ENCODE measurements around the gene RHOF.

The RHOF gene

DNA sequence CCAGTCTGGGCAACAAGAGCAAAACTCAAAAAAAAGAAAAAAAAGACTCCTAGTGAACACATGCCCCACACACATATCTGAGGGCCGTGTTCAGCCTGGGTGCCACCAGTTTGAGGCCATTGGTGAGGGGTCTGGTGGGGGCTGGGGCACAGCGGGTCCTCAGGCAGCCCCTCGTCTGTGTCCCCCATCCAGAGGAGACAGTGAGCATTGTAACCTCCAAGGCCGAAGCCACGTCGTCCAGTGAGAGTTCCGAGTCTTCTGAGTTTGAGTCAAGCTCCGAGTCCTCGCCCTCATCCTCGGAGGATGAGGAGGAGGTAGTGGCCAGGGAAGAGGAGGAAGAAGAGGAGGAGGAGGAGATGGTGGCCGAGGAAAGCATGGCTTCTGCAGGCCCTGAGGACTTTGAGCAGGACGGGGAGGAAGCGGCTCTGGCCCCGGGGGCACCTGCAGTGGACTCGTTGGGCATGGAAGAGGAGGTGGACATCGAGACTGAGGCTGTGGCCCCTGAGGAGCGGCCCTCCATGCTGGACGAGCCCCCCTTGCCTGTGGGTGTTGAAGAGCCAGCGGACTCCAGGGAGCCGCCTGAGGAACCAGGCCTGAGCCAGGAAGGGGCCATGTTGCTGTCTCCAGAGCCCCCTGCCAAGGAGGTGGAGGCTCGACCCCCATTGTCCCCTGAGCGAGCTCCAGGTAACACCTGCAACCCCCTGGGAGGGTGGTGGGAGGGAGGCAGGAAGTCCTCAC, 25.9 kb upstream of the RHOF start:
- no peak for DNase-seq (ENCODE audit: low spot score)

DNA sequence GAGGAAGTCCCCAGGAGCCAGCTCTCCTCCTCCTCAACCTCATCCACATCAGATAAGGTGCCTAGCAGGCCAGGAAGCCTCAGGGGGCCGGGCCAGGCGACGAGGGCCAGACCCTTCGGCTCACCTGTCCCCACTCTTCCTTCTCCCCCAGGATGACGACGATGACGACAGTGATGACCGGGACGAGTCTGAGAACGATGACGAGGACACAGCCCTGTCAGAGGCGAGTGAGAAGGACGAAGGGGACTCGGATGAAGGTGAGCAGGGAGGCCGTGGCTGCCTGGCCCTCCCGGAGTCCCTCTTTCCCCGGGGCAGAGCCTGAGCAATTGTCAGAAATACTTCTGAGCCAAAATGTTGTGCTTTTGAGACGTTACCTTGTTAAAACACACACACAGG, 24.2 kb upstream of the RHOF start:
- FAIRE-seq (no peak), DNase-seq (ENCODE audit: low spot score) (no peak)

More for the DNA sequence above, 25.9 kb upstream of the RHOF start:
- FAIRE-seq, result no peak

DNA sequence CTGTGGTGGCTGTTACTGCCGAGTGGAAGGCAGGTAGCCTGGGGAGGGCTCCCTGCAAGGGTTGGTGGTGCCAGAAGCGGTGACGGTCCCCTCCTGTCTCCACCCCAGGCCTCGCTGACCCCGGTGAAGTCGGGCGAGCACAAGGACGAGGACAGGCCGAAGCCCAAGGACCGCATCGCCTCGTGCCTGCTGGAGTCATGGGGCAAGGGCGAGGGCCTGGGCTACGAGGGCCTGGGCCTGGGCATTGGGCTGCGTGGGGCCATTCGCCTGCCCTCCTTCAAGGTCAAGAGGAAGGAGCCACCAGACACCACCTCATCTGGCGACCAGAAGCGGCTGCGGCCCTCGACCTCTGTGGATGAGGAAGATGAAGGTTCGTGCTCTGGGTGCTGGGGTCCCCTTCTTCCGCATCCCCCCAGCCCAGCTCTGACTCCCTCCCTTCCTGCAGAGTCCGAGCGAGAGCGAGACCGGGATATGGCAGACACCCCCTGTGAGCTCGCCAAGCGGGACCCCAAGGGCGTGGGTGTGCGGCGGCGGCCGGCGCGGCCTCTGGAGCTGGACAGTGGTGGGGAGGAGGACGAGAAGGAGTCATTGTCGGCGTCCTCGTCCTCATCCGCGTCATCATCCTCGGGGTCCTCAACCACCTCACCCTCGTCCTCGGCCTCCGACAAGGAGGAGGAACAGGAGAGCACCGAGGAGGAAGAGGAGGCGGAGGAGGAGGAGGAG, 23.6 kb upstream of the RHOF start:
- no peak for DNase-seq (ENCODE audit: low spot score)
- FAIRE-seq, result no peak

DNA sequence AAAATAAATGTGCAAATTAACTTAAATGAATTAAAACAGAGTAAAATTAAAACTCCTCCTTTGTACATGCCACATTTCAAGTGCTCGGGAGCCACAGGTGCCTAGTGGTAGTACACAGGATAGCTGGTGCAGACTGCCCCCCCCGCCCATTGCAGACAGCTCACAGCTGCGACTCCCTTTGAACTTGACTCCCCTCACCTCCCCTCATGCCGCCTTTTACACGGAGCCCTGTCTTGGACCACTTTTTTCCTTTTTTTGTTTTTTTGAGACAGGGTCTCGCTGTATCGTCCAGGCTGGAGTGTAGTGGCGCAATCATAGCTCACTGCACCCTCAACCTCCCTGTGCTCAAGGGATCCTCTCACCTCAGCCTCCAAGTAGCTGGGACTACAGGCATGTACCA, 21.8 kb upstream of the RHOF start:
- no peak for DNase-seq (ENCODE audit: low spot score)
- FAIRE-seq, result no peak

DNA sequence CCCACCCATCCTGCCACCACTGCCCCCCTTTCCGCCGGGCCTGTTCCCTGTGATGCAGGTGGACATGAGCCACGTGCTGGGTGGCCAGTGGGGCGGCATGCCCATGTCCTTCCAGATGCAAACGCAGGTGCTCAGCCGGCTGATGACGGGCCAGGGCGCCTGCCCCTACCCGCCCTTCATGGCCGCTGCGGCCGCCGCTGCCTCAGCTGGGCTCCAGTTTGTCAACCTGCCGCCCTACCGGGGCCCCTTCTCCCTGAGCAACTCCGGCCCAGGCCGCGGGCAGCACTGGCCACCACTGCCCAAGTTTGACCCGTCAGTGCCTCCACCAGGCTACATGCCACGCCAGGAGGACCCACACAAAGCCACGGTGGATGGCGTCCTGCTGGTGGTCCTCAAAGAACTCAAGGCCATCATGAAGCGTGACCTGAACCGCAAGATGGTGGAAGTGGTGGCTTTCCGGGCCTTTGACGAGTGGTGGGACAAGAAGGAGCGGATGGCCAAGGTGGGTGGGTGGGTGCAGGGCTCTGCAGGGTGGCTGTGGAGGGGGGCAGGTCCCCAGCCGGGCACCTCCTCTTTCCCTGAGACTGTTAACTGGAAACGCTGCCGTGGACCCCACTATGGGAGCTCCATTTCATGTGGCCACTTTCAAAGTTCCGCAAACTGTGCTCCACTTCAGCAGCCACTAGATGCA, 21.1 kb upstream of the RHOF start:
- DNase-seq (ENCODE audit: low spot score) (no peak), FAIRE-seq (no peak)

DNA sequence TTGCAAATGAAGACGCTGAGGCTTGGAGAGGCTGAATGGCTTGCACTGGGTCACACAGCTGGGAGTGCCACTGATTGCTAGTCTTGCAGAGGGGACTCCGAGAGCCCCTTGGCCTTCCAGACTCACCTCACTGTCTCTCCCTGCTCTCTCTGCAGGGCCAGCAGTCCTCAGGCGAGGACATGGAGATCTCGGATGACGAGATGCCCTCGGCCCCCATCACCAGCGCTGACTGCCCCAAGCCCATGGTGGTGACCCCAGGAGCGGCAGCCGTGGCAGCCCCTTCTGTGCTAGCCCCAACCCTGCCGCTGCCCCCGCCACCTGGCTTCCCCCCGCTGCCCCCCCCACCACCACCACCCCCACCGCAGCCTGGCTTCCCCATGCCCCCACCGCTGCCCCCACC, 20.5 kb upstream of the RHOF start:
- DNase-seq (ENCODE audit: low spot score), result no peak
- FAIRE-seq, result no peak

DNA sequence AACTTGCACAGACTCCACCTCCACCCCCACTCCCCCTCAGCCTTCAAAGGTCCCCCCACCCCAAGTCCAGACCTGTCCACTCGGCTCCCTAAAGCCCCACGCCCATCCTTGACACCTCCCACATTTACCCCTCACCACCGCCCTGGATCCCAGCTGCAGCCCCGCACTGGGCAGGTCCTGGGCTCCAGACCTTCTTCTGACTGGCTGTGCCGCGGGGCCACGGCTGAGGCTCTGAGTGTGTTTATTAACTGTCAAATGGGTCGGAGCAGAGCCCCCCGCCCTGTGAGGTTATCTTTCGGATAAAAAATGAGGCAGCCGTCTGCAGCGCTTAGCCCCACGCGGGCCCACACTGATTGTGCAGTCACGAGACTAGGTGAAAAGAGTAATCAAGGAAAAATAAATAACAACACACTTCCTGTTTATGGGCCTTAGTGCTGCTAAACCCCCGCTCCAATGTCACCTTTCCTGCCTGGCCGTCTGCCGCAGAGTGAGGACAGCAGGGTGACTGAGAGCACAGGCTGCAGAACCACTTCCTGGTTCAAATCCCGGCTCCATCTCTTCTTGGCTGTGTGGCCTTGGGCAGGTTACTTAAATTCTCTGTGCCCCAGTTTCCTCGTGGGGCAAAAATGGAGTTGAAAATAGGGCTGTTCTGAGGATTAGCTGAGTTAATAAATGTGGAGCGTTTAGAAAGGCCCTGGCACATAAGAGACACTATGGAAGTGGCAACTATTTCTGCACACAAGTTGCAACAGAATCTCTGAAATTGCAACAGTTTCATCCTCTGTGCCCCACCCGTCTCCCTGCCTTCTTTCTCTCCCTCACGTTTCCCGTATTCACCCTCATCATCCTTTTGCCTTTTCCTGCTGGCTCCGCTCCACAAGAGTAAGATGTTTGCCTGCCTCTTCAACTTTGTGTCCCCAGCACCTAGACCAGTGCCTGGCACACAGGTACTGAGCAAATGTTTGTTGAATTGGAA, 19.7 kb upstream of the RHOF start:
- no peak for DNase-seq (ENCODE audit: low spot score)
- no peak for FAIRE-seq

DNA sequence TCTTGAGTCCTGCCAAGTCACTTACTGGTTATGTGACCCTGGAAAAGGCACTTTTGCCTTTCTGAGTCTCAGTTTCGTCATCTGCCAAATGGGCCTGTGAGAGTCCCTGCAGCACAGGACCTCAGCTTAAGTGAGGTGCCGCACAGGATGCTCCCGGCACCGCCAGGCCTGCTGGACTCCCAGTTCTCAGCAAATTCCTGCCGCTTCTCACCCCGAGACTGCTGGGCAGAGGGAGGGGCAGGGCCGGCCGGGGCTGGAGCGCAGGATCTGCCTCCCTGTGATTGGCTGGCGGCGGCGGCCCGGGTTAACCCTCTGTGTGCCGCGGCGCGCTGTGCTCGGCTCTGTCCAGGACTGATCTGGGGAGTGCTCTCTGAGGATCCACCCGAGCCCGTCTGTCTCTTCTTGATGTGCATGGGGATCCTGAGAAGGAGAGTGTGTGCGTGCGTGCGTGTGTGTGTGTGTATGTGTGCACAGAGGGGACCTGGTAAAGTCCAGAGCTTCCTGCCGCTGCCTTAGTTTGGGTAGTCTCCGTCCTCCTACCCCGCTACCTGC, 18.9 kb upstream of the RHOF start:
- DNase-seq (ENCODE audit: low spot score), result no peak

DNA sequence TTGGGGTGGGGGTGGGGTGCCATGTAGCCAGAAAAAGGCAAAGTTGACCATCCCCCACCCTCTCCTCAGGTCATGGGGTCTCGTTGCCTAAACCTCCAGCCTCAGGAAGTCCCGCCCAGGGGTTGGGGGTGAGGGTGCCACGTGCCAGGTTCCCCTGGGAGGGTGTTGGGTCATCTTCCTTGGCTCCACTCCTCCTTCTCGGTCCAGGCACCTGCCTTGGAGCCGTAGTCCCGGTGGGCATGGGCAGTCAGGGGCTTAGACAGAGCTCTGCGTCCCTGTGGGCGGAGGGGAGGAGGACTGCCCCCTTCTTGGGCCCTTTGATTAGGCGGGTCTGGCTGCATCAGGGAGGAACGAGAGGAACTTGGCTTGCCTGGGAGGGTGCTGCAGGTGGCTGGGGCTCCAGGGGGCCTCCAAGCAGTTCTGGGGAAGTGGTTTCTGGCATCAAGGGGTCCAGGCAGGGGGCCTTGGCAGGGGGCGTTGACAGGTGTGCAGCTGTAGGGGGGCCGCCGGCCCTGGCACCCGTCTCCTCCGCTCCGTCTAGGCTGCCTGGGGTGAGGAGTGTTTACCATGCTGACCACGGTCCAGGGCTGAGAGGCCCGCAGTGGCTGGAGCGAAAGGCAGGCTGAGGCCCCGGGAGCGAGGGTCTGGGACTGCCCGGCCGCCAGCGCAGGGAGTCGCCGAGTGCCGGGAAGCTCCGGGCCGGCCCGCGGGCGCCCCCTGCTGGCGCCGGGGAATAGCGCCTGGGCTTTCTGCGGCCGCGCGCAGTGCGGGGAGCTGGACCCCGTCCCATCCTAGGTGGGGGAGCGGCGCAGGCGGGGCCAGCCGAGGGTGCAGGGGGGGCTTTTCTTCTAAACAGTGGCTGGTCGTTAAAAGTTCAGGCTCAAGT, 18.2 kb upstream of the RHOF start:
- DNase-seq (ENCODE audit: low spot score) (peak; percentile 52), FAIRE-seq (no peak)

More for the DNA sequence above, 18.9 kb upstream of the RHOF start:
- no peak for FAIRE-seq

DNA sequence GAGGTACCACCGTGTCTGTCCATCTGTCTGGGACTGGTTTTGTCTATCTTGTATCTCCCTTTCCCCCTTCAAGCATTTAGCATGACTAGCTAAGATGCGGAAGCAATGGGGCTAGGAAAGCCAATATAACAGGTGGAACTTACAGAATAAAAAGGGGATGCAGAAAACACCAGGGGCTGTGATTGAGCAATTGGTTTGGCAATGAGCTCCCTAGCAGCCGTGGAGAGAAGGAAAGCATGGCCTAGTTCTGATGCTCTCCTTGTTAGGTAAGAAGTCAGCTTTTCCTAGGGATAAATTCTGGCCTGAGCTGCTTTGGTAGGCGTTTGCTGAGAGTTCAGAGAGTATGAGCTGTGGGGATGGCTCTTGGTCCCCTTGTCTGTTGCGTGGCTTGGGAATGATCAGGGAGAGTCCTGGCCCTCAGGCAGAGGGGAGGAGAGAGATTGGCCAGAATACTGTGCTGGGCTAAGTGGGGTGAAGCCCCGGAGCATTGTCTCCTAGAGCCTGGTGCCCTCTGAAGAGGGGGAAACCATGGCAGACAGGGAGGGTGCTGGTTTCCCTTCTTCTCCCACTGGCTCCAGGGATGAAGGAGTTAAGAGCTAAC, 17.4 kb upstream of the RHOF start:
- DNase-seq (ENCODE audit: low spot score) (no peak), FAIRE-seq (no peak)

DNA sequence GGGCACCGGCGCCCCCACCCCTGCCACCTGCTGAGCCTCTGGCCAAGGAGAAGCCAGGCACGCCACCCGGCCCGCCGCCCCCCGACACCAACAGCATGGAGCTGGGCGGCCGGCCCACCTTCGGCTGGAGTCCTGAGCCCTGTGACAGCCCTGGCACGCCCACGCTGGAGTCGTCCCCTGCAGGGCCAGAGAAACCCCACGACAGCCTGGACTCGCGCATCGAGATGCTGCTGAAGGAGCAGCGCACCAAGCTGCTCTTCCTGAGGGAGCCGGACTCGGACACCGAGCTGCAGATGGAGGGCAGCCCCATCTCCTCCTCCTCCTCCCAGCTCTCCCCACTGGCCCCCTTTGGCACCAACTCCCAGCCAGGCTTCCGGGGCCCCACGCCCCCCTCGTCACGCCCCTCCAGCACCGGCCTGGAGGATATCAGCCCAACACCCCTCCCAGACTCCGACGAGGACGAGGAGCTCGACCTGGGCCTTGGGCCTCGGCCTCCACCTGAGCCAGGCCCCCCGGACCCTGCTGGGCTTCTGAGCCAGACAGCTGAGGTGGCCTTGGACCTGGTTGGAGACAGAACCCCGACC, 16.8 kb upstream of the RHOF start:
- no peak for FAIRE-seq
- no peak for DNase-seq (ENCODE audit: low spot score)

DNA sequence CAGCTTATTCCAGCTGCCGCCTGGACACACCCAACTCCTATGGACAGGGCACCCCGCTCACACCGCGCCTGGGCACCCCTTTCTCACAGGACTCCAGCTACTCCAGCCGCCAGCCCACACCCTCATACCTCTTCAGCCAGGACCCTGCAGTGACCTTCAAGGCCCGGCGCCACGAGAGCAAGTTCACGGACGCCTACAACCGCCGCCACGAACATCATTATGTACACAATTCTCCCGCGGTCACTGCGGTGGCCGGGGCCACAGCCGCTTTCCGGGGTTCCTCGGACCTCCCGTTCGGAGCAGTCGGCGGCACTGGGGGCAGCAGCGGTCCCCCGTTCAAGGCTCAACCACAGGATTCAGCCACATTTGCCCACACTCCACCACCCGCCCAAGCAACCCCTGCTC, 16.2 kb upstream of the RHOF start:
- no peak for DNase-seq (ENCODE audit: low spot score)
- FAIRE-seq, result no peak

DNA sequence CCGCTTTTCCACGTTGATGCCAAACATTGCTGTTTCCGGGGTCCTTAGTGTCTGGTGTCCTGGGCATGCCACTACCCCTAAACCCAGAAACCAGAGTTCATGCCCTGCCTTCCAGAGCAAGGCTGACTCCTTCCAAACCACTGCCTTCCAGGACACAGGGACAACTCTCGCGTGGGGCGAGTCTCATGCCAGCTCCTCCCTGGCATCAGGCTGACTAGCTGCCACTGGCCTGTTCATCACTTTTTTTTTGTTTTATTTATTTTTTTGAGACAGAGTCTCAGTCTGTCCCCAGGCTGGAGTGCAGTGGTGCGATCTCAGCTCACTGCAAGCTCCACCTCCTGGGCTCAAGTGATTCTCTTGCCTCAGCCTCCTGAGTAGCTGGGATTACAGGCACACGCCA, 15.1 kb upstream of the RHOF start:
- FAIRE-seq (no peak), DNase-seq (ENCODE audit: low spot score) (no peak)

DNA sequence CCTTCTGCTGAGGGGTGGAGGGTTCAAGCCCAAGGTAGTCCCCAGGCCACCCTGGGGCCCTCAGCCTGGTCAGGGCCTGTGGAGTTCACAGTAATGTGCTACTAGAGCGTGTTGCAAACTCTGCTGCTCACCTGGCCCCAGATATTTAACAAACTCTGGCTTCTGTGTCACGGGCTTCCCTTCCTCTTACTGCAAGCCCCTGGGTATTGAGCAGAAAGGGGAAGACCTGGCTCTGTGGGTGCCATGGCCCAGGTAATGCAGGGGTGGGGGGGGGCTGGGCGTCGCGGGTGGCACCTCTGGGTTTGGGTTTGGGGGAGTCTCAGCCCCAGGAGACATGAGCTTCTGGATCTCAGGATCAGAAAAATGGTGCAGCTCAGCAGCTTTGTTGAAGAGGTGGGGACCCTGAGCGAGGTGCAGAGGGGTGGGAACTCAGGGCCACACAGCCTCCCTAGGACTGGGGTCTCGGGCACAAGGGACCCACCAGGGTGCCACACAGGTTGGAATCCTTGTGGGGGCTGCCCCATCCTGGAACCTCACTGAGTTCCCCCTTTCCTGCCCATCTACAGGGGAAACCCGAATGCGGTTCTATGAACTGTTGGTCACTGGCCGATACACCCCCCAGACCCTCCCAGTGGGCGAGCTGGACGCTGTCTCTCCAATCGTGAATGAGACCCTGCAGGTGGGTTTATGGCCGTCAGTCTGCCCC, 14.3 kb upstream of the RHOF start:
- DNase-seq (ENCODE audit: low spot score), result no peak
- no peak for FAIRE-seq

DNA sequence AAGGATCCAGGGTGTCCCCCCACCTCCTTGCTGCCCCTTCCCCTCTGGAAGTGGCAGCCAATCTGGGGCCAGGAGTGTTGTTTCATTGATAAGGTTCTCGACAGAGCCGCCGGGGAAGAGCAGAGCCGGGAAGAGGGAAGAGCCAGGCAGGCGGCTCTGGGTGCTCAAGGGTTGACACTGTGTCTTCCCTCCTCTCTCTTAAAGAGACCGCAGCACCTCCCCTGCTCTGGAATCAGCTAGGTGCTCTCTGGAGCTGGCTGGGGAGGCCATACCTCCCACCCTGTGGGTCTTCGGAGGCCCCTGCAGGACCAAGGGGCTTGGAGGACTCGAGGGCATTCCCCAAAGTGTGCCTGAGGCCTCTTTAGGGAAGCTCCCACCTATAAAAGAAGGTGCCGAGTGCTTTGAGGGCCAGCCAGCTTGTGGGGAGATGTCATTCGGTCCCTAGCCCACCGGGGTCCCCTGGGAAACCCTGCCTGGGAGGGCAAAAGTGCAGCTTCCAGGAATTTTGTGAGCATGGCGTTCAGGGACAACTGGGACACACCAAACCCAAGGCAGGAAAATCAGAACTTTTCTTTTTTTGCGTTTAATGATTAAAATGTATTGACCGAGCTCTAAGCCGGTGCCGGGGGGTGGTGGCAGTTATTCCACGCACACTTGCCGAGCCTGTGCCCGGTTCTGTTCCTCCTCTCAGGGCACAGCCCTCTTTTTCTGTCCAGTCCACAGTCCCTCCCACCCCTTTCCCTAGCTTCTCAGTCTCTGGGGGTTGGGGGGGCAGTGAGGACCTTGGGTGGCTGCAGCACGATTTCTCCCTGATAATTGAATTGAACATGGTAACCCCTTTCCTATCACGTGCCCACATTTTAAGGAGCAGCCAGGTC, 13.3 kb upstream of the RHOF start:
- DNase-seq (ENCODE audit: low spot score) (no peak), FAIRE-seq (no peak)

DNA sequence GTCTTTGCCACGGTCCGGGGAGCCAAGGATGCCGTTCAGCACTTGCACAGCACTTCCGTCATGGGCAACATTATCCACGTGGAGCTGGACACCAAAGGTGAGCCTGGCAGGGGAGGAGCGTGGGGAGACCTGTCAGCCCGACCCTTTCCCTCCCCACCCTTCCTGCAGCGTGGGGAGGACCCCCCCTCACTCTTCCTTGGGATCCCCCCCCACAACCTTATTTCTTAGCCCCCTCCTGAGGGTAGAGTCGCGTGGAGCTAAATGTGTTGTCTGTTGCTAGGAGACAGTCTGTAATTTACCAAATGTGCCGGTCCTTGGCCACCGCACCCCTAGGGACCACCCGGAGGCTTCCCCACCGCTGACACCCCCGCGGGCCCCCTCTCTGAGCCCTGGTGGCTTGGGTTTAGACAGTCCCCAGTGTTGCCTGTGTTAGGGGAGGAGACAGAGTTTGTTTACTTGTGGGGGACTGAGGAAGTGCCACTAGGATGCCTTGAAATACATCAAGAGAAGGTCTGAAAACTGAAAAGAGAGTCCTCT, 12.6 kb upstream of the RHOF start:
- FAIRE-seq (no peak), DNase-seq (ENCODE audit: low spot score) (no peak)

Data from RCC 7860 (cell line).